ENCODE measurements around the gene NUAK1.

Gene NUAK1

DNA sequence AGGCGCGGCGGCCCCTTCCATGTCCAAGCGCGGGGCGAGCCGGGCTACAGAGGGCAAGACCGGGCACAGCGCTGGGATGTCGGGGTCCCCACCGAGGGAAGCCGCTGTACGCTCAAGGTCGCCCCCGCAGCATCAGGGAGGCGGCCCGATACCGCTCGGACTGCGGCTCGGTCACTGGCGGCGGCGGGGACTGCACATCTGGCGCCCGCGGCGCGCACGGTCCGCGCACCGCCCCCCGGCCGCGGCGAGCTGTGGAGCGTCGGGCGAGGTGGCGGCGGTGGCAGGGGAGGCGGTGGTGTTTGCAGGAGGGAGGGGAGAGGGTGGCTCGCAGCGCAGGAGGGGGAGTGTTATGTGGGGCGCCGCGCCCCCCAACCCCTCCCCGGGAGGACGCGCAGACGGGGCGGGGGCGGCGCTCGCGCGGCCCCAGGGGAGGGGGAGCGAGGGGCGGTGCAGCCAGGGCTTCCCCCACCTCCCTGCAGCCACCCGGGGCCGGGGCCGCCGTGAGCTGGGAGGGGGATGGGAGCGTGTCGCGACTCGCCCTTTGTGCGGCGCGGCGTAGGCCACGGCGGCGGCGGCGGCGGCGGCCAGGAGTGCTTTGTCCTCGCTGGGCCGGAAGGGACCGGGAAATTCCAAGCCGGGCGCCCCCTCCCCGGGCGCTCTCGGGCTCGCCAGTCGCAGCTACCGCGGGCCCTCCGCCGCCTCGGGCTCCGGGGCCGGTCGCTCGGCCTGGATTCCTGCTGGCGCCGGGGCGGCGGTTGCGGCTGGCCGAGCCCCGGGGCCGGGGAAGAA lies at the start of gene NUAK1:
Gene NUAK1, minus strand, starts transcription at position 322 of the 789 bp plus-strand sequence. Its CDS starts 301 bp downstream, at position 21.
- peak; percentile 54 for DNase-seq

DNA sequence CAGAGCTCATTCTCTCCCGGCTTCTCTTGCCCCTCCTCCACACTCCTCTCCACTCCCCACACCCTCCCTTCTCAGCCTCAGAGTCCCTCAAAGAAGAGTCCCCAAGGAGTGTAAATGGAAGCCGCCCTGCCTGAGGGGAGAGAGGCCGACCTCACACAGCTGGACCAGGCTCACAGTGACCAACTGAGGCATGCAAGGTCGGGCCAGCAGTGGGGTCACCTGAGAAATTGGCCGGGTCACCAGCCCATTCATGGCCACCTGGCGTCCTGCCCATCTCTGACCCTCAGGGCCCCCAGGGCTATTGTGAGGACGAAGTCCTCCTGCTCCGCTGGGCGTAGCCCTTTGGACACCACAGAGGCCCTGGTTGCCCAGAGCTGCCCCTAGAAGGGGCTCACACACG lies 49.5 kb upstream of the NUAK1 start:
- no peak for DNase-seq

DNA sequence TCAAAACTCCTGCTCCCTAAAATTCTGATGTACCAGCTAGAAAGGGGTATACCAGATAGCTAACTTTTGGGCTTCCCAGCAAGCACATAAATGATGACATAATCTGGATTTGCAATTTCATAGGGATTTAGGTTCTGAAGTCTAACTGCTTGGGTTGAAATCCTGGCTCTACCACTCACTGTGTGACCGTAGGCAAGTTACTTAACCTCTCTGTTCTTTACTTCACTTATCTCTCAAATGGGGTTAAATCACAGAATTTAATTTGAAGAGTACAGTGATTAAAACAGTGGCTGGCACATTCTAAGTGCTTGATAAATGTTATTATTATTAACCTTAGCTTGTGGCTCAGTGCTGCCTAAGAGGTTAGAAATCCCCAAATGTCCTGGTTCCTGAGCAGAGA lies 49.1 kb upstream of the NUAK1 start:
- no peak for DNase-seq

DNA sequence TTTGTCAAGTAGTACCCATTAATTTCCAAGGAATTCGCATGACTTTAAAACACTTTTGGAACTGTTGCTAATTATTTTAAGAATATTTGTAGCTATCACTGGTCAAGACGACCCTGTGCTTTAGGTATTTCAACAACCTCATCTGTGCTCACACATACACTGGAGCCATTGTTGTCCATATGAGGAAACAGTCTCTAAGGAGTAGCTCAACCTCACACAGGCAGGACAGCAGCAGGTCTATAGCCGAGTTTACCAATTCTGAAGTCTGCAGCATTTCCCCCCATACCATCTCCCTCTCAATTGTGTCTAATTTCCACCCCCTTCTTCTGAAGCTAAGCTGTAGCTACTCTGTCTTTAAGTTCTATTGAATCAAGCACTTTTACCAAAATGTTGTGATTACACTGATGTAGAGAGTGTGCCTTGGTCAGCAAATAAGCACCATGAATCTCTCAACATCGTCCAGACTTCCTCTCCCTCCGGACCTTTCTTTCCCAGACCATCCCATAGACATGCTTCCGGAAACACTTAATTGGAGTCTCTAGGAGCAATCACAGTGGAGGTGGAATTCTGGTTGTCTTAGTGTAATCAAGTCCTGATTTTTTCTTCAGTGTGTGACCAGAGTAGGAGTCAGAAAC lies 48.5 kb upstream of the NUAK1 start:
- no peak for DNase-seq

DNA sequence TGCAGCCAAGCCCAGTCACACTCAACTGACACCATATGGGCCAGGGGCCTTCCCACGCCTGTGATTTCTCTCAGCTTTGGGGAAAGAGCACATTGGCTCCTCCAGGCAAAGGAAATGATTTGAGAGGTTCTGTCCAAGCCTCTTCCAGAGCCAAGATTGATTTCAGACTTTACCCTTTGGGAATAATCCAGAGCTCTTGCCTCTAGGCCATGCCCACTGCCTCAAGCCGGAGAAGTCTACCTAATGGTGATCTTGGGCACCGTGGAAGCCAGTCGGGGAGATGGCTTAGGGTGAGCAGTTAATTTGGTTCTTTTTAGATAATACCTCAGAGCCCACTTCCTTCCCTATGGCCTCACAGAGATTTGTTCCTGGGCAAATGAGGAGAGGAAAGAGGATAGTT lies 45.0 kb upstream of the NUAK1 start:
- DNase-seq = no peak

DNA sequence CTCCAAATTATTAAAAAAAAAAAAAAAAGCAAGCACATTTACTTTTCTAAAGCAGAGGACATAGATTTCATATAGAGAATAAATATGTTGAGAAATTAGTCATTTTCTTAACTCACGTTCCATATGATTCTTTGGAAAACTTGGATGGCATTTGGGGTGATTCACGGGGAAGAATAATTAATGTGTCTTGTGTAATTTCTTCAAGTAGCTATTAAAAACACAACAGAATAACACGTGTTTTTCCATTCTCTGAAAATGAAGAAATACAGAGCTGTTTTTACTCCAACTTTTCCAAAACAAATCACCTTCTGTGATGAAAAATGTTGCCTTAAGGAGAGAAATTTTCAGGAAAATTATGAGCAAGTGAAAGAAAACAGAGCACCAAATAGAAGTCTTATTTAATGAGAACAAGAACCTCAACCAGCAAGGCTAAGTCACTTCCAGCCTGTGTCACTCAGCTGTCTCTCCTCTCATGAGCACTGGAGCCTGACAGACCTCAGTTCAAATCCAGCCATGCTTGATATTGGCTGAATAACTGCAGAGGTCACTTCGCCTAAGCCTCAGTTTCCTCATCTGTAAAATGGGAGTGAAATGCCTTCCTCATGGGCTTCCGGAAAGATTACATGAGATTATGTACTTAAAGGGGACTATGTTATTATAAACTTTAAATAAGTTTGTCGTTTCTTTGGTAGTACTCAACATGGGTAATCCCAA lies 42.8 kb upstream of the NUAK1 start:
- DNase-seq = no peak

DNA sequence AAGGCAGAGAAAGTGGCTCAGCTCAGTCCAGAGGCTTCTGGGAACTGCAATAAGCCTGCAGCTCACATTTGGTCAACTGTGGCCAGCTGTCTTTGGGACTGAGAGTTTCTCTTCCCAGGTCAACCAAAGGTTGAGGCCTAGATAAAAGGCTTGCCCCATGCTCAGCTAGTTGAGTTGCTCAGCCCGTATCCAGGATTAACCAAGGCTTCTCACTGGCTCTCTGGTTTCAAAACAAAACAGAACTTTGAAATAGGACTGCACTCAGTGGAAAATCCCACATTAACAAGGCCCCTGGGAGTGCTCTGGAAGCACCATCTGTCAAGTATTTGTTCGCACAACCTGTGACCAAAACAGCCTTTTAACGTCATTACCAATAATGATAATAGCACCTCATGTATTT lies 40.3 kb upstream of the NUAK1 start:
- no peak for DNase-seq

DNA sequence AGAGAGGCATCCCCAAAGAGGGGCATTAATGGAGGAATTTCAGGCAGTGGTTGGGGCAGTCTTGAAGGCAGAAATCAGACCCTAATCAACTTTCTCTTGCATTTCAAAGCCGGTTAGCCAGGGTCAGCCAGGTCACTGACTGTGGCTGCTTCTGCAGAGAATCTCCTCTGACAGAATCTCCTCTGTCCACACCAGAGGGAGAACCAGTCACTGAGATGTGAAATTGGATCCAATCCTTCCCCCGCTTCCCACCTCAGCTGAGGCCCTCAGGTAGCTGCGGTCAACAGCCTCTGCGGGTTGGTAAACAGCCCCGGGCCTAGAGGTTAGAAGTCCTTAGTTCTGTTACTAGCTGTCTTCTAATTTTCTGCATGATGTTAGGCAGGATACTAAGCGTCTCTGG lies 39.8 kb upstream of the NUAK1 start:
- no peak for DNase-seq

DNA sequence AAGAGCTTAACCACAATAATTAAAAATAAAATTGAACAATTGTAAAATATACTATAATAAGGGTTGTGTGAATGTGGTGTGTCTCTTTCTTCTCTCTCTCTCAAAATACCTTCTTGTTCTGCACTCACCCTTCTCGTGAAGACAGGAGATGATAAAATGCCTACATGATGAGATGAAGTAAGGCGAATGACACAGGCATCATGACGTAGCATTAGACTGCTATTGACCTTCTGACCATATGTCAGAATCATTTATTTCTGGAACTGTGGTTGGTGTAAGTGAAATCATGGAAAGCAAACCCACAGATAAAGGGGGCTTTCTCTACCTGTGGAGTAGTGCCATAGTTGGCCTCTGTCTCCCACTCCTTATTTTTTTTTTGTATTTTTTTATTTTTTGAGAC lies 37.8 kb upstream of the NUAK1 start:
- DNase-seq = no peak

DNA sequence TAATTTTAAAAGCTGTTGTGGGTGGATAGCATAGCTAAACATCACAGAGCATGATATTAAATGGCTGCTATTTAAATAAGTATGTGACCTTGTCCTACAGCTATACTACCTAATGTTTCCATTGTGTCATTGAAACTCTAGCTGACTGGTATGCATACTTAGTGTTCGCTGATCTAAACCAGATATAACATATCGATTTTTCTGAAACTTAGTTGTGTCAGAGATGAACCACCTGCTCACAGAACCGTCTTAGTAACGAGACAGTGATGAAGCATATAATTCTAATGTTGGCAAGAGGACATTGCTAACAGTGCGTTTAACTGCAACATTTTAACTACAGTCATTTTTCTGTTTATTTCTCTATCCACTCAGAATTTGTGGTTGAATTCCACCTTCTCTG lies 36.1 kb upstream of the NUAK1 start:
- DNase-seq = no peak

DNA sequence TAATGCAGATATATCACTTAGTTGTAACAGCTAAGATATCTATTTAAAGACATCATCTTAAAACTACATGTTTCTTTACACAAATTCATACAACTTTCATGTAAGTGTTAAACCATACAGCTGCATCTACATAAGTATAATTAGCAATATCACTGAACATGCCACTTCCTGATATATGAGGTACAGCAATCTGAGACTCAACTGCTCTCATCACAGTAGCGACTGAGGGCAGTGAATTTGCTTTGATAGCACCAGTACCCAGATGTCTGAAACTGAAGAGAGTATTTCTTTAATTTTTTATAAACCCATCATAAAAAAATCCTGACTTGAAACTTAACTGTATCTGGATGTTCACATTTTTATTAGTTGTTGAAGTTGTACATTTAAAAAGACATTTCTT lies 34.7 kb upstream of the NUAK1 start:
- no peak for DNase-seq

DNA sequence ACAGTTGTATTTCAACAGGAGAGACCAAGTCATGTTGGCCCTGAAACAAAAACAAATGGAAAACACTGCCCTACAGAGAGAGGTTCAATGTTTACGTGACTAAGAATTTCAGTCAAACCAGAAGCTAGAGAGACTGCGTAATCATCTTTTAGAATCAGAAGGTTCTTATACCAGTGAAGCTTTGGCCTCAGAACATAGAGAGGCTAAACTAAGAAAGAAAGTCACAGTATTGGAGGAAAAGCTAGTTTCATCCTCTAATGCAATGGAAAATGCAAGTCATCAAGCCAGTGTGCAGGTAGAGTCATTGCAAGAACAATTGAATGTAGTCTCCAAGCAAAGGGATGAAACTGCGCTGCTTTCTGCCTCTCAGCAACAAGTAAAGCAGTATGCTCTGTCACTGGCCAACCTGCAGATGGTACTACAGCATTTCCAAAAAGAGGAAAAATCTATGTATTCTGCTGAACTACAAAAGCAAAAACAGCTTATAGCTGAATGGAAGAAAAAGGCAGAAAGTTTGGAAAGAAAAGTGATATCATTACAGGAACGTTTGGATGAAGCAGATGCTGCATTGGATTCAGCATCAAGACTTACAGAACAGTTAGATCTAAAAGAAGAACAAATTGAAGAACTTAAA lies 32.5 kb upstream of the NUAK1 start:
- DNase-seq = no peak

DNA sequence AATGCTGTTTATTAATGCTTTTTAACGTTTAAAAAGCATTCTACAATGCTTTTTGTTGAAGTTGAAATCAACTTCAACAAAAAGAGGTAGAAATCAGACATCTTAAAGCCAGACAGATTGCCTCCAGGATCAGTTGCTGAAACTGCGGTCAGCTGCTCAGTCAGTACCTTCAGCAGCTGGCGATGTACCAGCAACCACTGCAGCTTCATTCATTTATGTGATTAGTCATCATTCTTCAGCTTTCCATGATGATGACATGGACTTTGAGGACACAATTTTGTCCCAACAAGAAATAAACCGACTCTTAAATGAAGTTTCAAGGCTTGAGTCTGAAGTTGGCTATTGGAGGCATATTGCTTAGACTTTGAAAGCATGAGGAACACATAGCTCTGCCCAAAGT lies 31.5 kb upstream of the NUAK1 start:
- no peak for DNase-seq

DNA sequence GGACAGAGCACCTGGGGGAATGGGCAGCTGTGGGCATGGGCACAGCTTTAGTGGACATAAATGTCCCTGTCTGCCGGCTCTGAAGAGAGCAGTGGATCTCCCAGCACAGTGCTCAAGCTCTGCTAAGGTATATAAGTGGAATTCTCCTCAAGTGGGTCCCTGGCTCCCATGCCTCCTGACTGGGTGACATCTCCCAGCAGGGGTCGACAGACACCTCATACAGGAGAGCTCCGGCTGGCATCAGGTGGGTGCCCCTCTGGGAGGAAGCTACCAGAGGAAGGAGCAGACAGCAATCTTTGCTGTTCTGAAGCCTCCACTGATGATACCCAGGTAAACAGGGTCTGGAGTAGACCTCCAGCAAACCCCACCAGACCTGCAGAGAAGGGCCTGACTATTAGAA lies 25.0 kb upstream of the NUAK1 start:
- DNase-seq = no peak

DNA sequence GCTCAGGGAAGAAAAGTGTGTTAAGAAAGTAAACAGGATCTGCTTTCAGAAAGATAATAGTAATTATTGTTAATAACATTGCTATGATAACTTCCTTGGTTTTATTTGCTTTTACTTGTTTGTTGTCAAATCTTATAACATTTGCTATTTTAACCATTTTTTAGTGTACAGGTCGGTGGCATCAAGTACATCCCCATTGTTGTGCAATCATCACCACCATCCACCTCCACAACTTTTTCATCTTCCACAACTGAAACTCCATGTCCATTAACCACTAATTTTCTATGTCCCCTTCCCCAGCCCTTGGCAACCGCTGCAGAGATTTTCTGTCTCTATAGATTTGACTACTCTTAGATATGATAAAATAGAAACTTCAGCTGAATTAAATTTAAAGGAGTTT lies 22.7 kb upstream of the NUAK1 start:
- no peak for DNase-seq

DNA sequence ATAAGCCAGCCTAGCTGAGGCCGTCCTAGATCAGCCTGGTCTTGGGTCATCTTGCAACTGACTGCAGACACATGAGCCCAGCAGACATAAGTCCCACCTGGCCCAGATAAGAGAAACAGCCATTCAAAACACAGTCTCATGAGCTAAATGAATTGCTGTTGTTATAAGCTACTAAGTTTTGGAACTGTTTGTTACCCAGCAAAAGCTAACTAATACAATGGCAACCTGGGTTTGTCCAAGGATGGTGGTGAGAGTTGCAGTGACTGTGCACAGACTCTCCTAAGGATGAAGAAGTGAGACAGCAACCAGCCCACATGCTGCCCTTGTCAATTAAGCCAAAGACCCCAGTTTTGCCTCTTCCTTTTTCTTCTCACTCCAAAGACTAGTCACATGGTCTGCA lies 22.2 kb upstream of the NUAK1 start:
- no peak for DNase-seq

DNA sequence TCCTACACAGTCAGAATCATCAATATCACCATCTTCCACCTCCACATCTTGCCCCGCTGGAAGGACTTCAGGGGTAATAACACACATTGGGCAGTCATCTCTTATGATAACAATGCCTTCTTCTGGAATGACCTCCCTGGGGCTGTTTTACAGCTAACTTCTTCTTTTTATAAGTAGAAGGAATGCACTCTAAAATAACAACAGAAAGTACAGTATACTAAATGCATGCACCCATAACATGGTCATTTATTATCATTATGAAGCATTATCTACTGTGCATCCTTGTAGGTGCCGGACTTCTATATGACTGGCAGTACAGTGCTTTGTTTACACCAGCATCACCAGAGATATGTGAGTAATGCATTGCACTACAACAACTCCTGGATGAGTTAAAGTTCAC lies 19.0 kb upstream of the NUAK1 start:
- DNase-seq = no peak

DNA sequence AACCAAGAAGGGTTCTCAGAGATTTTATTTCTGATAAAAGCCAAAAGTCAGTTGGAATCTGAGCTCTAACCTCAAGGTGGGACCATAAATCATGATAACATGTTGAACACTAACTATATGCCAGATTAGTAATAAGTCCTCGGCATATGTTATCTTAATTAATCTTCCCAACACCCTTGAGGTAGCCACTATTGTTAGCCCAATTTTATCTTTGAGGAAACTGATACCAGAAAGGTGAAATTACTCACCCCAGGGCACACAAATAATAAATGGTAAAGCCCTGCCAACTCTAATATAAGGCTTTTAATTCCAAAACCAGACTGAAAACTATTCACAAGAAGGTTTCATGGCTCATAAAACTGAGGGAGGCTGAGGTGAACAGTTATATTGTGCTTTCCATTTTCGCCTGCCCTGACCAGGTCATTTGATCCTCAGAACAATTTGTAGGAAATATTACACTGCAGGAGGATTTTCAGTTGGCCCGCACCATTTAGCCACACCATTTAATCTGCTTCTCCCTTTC lies 16.1 kb upstream of the NUAK1 start:
- DNase-seq = no peak

DNA sequence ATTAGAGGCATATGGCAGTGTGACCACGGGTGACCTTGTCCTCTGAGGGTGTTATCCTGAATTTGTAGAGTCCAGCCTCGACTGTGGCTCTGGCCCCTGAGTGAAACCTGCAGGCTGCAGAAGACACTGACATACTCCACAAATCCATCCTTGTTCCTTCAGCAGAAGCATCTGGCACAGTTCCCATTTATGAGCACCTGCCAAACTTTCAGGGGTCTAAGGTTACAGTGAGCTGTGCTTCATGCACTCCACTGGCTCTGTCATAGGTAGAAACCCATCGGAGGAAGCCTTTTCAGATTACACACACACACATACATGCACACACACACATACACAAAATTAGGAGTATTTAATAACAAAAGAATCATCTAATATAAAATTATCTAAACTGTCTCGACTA lies 13.6 kb upstream of the NUAK1 start:
- DNase-seq = no peak

DNA sequence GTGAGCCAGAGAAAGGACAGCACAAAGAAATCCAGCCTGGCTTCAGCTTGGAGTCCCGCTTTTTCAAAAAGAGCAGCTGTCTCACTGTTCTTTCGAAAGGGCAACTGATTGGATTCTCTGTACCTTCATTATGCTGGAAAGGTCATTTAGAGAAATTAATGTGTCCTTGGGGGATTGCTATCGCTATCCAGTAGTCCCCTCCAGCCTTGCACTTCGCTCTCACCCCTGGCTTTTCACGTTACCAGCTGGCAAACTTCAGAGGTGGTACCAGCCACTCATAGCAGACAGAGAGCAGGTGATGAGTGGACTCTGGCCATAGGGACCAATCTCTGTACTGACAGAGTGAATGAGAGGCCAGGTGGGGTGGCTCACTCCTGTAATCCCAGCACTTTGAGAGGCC lies 11.8 kb upstream of the NUAK1 start:
- DNase-seq = no peak

DNA sequence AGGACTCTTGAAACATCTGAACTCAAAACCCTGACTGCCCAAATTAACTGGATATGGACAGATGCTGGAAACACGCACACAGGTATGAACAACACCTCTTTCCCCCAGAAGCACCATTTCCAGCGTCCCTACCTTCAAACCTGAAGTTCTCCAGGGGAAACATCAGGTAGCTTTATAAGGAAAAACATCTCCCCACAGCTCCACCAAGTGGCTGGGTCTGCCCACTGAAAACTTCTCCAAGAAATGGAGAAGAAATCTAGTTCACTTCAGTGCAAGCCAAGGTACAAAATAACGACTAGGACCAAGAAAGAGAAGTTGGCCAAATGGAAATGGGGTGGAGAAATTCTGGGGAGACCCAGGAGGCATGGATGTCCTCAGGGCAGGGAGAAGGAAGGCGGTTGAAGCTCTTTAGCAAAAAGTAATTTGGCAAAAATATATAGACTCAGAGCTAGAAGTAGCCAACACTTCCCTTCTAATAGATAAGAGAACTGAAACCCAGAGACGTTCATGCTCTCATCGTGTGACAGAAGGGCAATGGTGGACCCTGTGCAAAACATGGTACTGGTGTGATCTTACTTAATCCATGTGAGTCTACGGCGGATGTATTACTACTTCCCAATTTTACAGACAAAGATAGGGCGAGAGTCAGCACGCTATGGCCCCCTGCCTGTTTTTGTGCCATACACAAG lies 10.5 kb upstream of the NUAK1 start:
- DNase-seq = no peak

DNA sequence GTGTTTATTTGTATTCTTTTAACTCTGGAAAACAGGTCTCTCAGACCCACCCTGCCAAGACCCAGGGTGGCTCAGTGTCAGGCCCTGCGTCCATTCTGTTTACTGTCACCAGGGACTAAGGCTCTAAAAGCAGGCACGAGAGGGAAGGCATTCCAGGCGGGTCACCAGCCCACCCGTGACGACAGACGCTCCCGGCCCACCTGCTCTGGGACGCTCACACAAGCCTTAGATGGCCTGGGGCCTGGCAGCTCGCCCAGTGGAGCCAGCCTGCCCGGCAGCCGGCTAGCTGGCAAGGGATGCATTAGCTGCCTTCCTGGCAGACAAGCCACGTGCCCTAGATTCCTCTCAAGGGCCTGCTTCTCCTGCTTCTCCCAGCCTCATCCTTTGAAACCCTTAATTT lies 9.2 kb upstream of the NUAK1 start:
- DNase-seq = no peak

DNA sequence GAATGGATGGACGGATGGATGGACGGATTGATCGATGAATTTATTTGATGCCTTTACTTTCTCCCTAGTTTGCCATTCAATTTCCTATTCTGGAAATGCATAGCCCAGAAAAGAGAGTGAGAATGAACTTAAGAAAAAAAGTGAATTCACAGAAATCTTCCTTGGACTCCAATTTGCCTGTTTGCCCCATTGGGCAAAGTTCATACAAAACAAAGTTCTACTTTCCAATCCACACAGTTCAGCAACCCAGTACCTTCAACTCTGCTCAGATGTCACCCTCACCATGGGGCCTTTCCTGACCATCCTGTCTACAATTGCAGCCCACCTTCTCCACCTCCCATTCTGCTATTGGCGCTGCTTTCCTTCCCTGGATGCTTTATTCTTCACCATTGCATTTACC lies 8.2 kb upstream of the NUAK1 start:
- no peak for DNase-seq
